Transverse colon (tissue), 3 donors: ENCODE data around the gene RAB38.

Source experiments
- POLR2A ChIP-seq: fragments of 450-650 bp; IDR thresholded peaks from one replicate; pipeline ENCODE4 v1.6.1; 2016; ENCODE audit warnings: antibody characterized with exemption, mild to moderate bottlenecking, moderate library complexity
- TF ChIP-seq, protein P1 (sequence below), 5 experiments: fragments of 200-600 bp in 3 of 5; fragments of 450-650 bp in 2 of 5; sonication (generic) in 3 of 5; IDR thresholded peaks; 1 replicate in 2 of 5; 2 replicates in 3 of 5; pipeline ENCODE4 v1.5.1; 2016 to 2017; ENCODE audit warnings: antibody characterized with exemption in 5 of 5, inconsistent platforms in 3 of 5, mild to moderate bottlenecking in 2 of 5, moderate library complexity in 1 of 5

DNA sequence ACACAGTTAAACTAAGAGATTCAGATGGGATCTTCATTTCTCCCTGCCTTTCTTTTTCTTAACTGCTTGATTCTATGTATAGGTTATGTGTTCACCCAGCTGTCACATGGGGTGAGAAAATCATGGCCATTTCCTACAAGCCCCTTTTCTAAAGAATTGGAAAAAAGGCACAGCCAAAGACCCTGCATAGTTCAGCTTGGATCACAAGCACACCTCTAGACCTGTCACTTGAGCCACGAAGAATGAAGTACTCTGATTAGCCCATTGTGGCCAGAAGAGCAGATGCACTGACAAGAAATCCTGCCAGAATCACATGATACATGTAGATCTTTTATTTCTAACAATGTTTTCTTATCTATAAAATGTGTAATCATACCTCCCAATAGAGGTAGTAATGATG, 69.7 kb downstream of the RAB38 start:
- TF ChIP-seq, protein P1, sequence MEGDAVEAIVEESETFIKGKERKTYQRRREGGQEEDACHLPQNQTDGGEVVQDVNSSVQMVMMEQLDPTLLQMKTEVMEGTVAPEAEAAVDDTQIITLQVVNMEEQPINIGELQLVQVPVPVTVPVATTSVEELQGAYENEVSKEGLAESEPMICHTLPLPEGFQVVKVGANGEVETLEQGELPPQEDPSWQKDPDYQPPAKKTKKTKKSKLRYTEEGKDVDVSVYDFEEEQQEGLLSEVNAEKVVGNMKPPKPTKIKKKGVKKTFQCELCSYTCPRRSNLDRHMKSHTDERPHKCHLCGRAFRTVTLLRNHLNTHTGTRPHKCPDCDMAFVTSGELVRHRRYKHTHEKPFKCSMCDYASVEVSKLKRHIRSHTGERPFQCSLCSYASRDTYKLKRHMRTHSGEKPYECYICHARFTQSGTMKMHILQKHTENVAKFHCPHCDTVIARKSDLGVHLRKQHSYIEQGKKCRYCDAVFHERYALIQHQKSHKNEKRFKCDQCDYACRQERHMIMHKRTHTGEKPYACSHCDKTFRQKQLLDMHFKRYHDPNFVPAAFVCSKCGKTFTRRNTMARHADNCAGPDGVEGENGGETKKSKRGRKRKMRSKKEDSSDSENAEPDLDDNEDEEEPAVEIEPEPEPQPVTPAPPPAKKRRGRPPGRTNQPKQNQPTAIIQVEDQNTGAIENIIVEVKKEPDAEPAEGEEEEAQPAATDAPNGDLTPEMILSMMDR (IDR thresholded peaks at IDR 0.05): no peak
- TF ChIP-seq POLR2A: no peak
